HCT116 (cell line): ENCODE results near the gene ZNF333. TPM values are rescaled to one million over a fixed set of nuclear protein-coding genes. Genes with fewer than 3 reads are reported as not detected.

ENCODE experiments used
- ATAC-seq: fragments of 200-7000 bp; cut with Tn5 transposase; 2 replicates; pipeline ENCODE4 v1.9.1; 2020; ENCODE audit warnings: mild to moderate bottlenecking, moderate library complexity
- BruUV-seq: library from RNA; stranded (reverse); fragments of 400-500 nt; replicated peaks from 2 replicates; lab custom pipeline; 2021; lab: Mats Ljungman, UMichigan
- CTCF ChIA-PET: fragments of 300-600 bp; sonication (Branson Sonifier 250); formaldehyde crosslinking; loops from one replicate; lab custom pipeline; 2021; ENCODE audit warnings: antibody characterized with exemption; lab: Charles Lee
- POLR2A ChIA-PET: fragments of 300-600, 350-600 bp; sonication (Branson Sonifier 250); formaldehyde crosslinking; loops from one replicate; lab custom pipeline; 2021; ENCODE audit warnings: antibody characterized with exemption; lab: Charles Lee
- RAD21 ChIA-PET, 2 experiments: fragments of 300-600 bp; sonication (Branson Sonifier 250); formaldehyde crosslinking; loops; one replicate each; lab custom pipeline; 2023; ENCODE audit warnings: low total read pairs in 2 of 2; ENCODE audit not compliant: uncharacterized antibody in 2 of 2, unreplicated experiment in 2 of 2, low non-redundant PET in 1 of 2; lab: Charles Lee
- DNase-seq: peaks from one replicate; pipeline ENCODE4 v3.0.0-alpha.2; 2010; ENCODE audit warnings: low read depth, low spot score
- H2AFZ ChIP-seq: fragments of 200-600 bp; shearing (Covaris generic), sonication (generic); 2 replicates; pipeline ENCODE4 v1.6.1; 2017; ENCODE audit warnings: low read depth, mixed run types, mixed read lengths, antibody characterized with exemption, low read length; ENCODE audit not compliant: poor library complexity, severe bottlenecking
- H3K27ac ChIP-seq: 2 replicates; pipeline ENCODE4 v1.5.1; 2012; ENCODE audit warnings: low read depth, low read length
- H3K27me3 ChIP-seq: fragments of 200-600 bp; sonication (generic); 2 replicates; pipeline ENCODE4 v1.6.1; 2016; ENCODE audit warnings: mixed run types, low read length, mixed read lengths; ENCODE audit not compliant: insufficient read depth
- H3K36me3 ChIP-seq, 2 experiments: fragments of 200-500 bp in 1 of 2; fragments of 200-600 bp in 1 of 2; sonication (Bioruptor generic) in 1 of 2; sonication (generic) in 1 of 2; 2 replicates each; pipeline versions ENCODE4 v1.5.1 to v1.6.1; 2014 to 2016; ENCODE audit warnings: low read length in 2 of 2, inconsistent platforms in 1 of 2, mixed read lengths in 1 of 2, mixed run types in 1 of 2; ENCODE audit not compliant: insufficient read depth in 2 of 2, control insufficient read depth in 1 of 2
- H3K4me1 ChIP-seq, 2 experiments: fragments of 200-600 bp in 1 of 2; sonication (generic) in 1 of 2; 2 replicates each; pipeline versions ENCODE4 v1.5.1 to v1.6.1; 2012 to 2017; ENCODE audit warnings: low read length in 2 of 2, inconsistent platforms in 1 of 2, mild to moderate bottlenecking in 1 of 2, mixed read lengths in 1 of 2, mixed run types in 1 of 2, moderate library complexity in 1 of 2; ENCODE audit not compliant: insufficient read depth in 2 of 2, control insufficient read depth in 1 of 2
- H3K4me2 ChIP-seq: fragments of 200-600 bp; sonication (generic); 2 replicates; pipeline ENCODE4 v1.6.1; 2017; ENCODE audit warnings: mixed run types, low read length, mixed read lengths
- H3K4me3 ChIP-seq, 2 experiments: fragments of 200-600 bp in 1 of 2; sonication (generic) in 1 of 2; replicated peaks in 1 of 2; 2 replicates each; pipeline ENCODE4 v1.5.1; 2011 to 2016; ENCODE audit warnings: low read length in 2 of 2, control low read depth in 1 of 2, low read depth in 1 of 2, mild to moderate bottlenecking in 1 of 2, mixed read lengths in 1 of 2, mixed run types in 1 of 2
- H3K79me2 ChIP-seq: fragments of 200-600 bp; sonication (generic); 2 replicates; pipeline ENCODE4 v1.6.1; 2017; ENCODE audit warnings: mild to moderate bottlenecking, mixed run types, low read length, moderate library complexity, mixed read lengths; ENCODE audit not compliant: insufficient read depth
- H3K9ac ChIP-seq: fragments of 200-600 bp; sonication (generic); 2 replicates; pipeline ENCODE4 v1.6.1; 2016; ENCODE audit warnings: low read length, mixed read lengths
- H3K9me2 ChIP-seq: fragments of 200-600 bp; sonication (generic), shearing (Covaris generic); 2 replicates; pipeline ENCODE4 v1.6.1; 2017; ENCODE audit warnings: mixed run types, mild to moderate bottlenecking, moderate library complexity; ENCODE audit not compliant: insufficient read depth
- H3K9me3 ChIP-seq, 2 experiments: fragments of 200-500 bp in 1 of 2; fragments of 200-600 bp in 1 of 2; sonication (Bioruptor generic) in 1 of 2; sonication (generic) in 1 of 2; 2 replicates each; pipeline ENCODE4 v1.6.1; 2014 to 2017; ENCODE audit warnings: low read length in 2 of 2, mixed read lengths in 2 of 2, inconsistent platforms in 1 of 2, low read depth in 1 of 2, mild to moderate bottlenecking in 1 of 2, mixed run types in 1 of 2, moderate library complexity in 1 of 2; ENCODE audit not compliant: control insufficient read depth in 1 of 2, insufficient read depth in 1 of 2
- H4K20me1 ChIP-seq: fragments of 200-600 bp; sonication (generic), shearing (Covaris generic); 2 replicates; pipeline ENCODE4 v1.6.1; 2017; ENCODE audit warnings: mixed run types, mild to moderate bottlenecking, moderate library complexity; ENCODE audit not compliant: insufficient read depth
- ATF3 ChIP-seq: IDR thresholded peaks from 2 replicates; pipeline ENCODE4 v1.6.1; 2012
- CBX3 ChIP-seq: IDR thresholded peaks from 2 replicates; pipeline ENCODE4 v1.6.1; 2012; ENCODE audit warnings: low read depth
- CEBPB ChIP-seq: IDR thresholded peaks from 2 replicates; pipeline ENCODE4 v1.6.1; 2012; ENCODE audit warnings: low read depth
- CTCF ChIP-seq, 3 experiments: fragments of 200-600 bp in 1 of 3; sonication (generic) in 1 of 3; IDR thresholded peaks in 2 of 3; conservative IDR thresholded peaks in 1 of 3; 2 replicates each; pipeline ENCODE4 v1.5.1; 2012 to 2017; ENCODE audit warnings: low read depth in 2 of 3, low read length in 2 of 3, antibody characterized with exemption in 1 of 3, borderline replicate concordance in 1 of 3, control low read depth in 1 of 3, mild to moderate bottlenecking in 1 of 3, mixed read lengths in 1 of 3, mixed run types in 1 of 3, moderate library complexity in 1 of 3; ENCODE audit not compliant: insufficient read depth in 1 of 3
- EGR1 ChIP-seq: IDR thresholded peaks from 2 replicates; pipeline ENCODE4 v1.6.1; 2012; ENCODE audit warnings: low read depth
- ELF1 ChIP-seq: IDR thresholded peaks from 2 replicates; pipeline ENCODE4 v1.6.1; 2012; ENCODE audit warnings: low read depth, borderline replicate concordance
- EZH2 ChIP-seq: fragments of 200-600 bp; sonication (generic); IDR thresholded peaks from 2 replicates; pipeline ENCODE4 v1.6.1; 2017; ENCODE audit warnings: antibody characterized with exemption, mixed run types
- EZH2phosphoT487 ChIP-seq: fragments of 200-600 bp; IDR thresholded peaks from 2 replicates; pipeline ENCODE4 v1.6.1; 2018; ENCODE audit warnings: antibody characterized with exemption, borderline replicate concordance
- JUND ChIP-seq: IDR thresholded peaks from 2 replicates; pipeline ENCODE4 v1.6.1; 2012
- POLR2A ChIP-seq: IDR thresholded peaks from 2 replicates; pipeline ENCODE4 v1.7.0; 2011; ENCODE audit warnings: borderline replicate concordance; ENCODE audit not compliant: insufficient read depth, insufficient read length; ENCODE audit errors: extremely low read depth
- REST ChIP-seq: IDR thresholded peaks from 2 replicates; pipeline ENCODE4 v1.6.1; 2012; ENCODE audit warnings: low read depth
- SIN3A ChIP-seq: IDR thresholded peaks from 2 replicates; pipeline ENCODE4 v1.6.1; 2012; ENCODE audit warnings: low read depth
- SP1 ChIP-seq: IDR thresholded peaks from 2 replicates; pipeline ENCODE4 v1.6.1; 2012; ENCODE audit warnings: low read depth
- SRF ChIP-seq: IDR thresholded peaks from 2 replicates; pipeline ENCODE4 v1.6.1; 2012; ENCODE audit warnings: low read depth
- TCF7L2 ChIP-seq: IDR thresholded peaks from 2 replicates; pipeline ENCODE4 v1.7.0; 2011; ENCODE audit warnings: borderline replicate concordance, inconsistent platforms; ENCODE audit not compliant: insufficient read depth, insufficient read length; ENCODE audit errors: extremely low read depth
- ZFX ChIP-seq: fragments of 450-650 bp; IDR thresholded peaks from 2 replicates; pipeline ENCODE4 v1.6.1; 2017
- ZNF274 ChIP-seq: fragments of 200-500 bp; sonication (Bioruptor generic); IDR thresholded peaks from 2 replicates; pipeline ENCODE4 v1.6.1; 2014; ENCODE audit warnings: mild to moderate bottlenecking, low read depth, low read length, inconsistent platforms
- intact Hi-C: fragments of 100-400 bp; cut with micrococcal nuclease; formaldehyde crosslinking; loops from 2 replicates; pipeline ENCODE4 v1.10.0; 2022
- total RNA-seq: library from RNA; stranded (reverse); gene quantifications from one replicate; pipeline ENCODE4 v1.2.1, GENCODE V29; 2021; ENCODE audit not compliant: unreplicated experiment

The ZNF333 gene
- total RNA-seq, 1 experiment from 2014 or later = 9.2 TPM

GRCh38 chr19:14676762-14677161 lies 13.1 kb upstream of the ZNF333 start:
- no peaks in the 10 kb centered on the region for H3K79me2 ChIP-seq
- no peak overlapping the region for H3K4me3 ChIP-seq
- H3K27me3 ChIP-seq = peaks cover 20% of the 10 kb centered on the region; the same call in 1 of the 2 replicates
- H3K4me2 ChIP-seq = no peak overlapping the region
- H3K9me2 ChIP-seq = no peaks in the 10 kb centered on the region
- H2AFZ ChIP-seq = no peak overlapping the region
- intact Hi-C loops = no loop called here
- H3K4me1 ChIP-seq = no peaks in the 10 kb centered on the region
- no TSS peak for BruUV-seq
- no peaks in the 10 kb centered on the region for H3K9me3 ChIP-seq
- H3K36me3 ChIP-seq = no peaks in the 10 kb centered on the region
- H3K9ac ChIP-seq = no peak overlapping the region
- POLR2A ChIA-PET = no interaction called here
- RAD21 ChIA-PET = no interaction called here
- CTCF ChIA-PET = interaction anchor here (1.4 kb wide), 1 partner anchor 10 kb away, joined by 5 read pairs; no protein-coding TSS in a partner anchor
- ATAC-seq = no peak
- H3K27ac ChIP-seq = no peak overlapping the region
- no peaks in the 10 kb centered on the region for H4K20me1 ChIP-seq
- no peak for TF ChIP-seq SRF
- TF ChIP-seq ZNF274 = no peak
- TF ChIP-seq SIN3A = no peak
- TF ChIP-seq CEBPB = no peak
- TF ChIP-seq EZH2 = no peak
- no peak for TF ChIP-seq EGR1
- no peak for TF ChIP-seq POLR2A
- TF ChIP-seq EZH2phosphoT487 = no peak
- DNase-seq = no peak

DNA sequence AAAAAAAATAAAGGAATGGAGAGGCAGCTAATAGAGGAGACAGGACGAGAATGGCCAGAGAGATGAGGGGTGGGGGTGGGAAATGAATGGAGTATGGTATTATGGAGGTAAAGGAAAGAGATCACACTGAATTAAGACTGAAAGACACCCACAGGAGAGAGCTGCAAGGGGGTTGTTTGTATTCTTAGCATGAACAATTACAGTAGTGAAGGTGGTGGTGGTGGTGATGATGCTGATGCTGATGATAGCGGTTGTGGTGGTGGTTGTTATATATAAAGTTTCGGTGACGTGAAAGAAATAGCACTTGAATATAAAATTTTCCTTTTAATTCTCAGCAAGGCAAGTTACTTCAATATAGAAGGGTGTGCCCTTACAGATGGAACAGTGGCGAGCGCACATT lies 12.4 kb upstream of the ZNF333 start:
- BruUV-seq = no TSS peak
- ChIA-PET RAD21 (no interaction called here), POLR2A (no interaction called here), CTCF (interaction anchor here (1.4 kb wide), 1 partner anchor 9 kb away, joined by 5 read pairs; no protein-coding TSS in a partner anchor)
- Histone ChIP-seq H3K27me3 (peaks cover 13% of the 10 kb centered on the region; the same call in 1 of the 2 replicates), H3K4me2 (no peak overlapping the region), H3K36me3 (no peaks in the 10 kb centered on the region), H4K20me1 (no peaks in the 10 kb centered on the region), H3K27ac (no peak overlapping the region), H3K79me2 (no peaks in the 10 kb centered on the region), H3K4me1 (no peaks in the 10 kb centered on the region), H3K9me3 (no peaks in the 10 kb centered on the region), H2AFZ (no peak overlapping the region), H3K4me3 (no peak overlapping the region), H3K9ac (no peak overlapping the region), H3K9me2 (no peaks in the 10 kb centered on the region)
- ATAC-seq = no peak
- intact Hi-C loops = no loop called here
- no peak for DNase-seq
- TF ChIP-seq EZH2phosphoT487 = no peak
- no peak for TF ChIP-seq SP1
- TF ChIP-seq POLR2A = no peak
- no peak for TF ChIP-seq CBX3
- TF ChIP-seq EZH2 = no peak
- no peak for TF ChIP-seq CTCF (IDR thresholded peaks at IDR 0.05 in 2 of 3, conservative IDR thresholded peaks at IDR 0.05 in 1 of 3; ENCODE audit: borderline replicate concordance in 1 of 3, insufficient read depth in 1 of 3, low read depth in 2 of 3, low read length in 2 of 3)
- TF ChIP-seq JUND = no peak
- TF ChIP-seq REST = no peak
- TF ChIP-seq SIN3A = no peak
- no peak for TF ChIP-seq ELF1
- no peak for TF ChIP-seq TCF7L2
- no peak for TF ChIP-seq ATF3
- no peak for TF ChIP-seq SRF
- no peak for TF ChIP-seq ZFX
